RWPE1 (cell line): Measurements from ENCODE around the gene ACTN4.

Source experiments
- CTCF ChIA-PET: fragments of 350-600 bp; sonication (Branson Sonifier 250); formaldehyde crosslinking; extraction: SDS; loops from one replicate; lab custom pipeline; 2021; lab: Yijun Ruan, JAX
- POLR2A ChIA-PET: fragments of 400-600 bp; formaldehyde crosslinking; extraction: SDS; loops from one replicate; lab custom pipeline; 2020; ENCODE audit warnings: antibody characterized with exemption; ENCODE audit not compliant: low non-redundant PET; lab: Yijun Ruan, JAX
- DNase-seq: peaks from one replicate; pipeline ENCODE4 v3.0.0; 2012; ENCODE audit warnings: low spot score
- H3K27ac ChIP-seq: fragments of 450-650 bp; 2 replicates; pipeline ENCODE4 v1.5.1; 2017
- CTCF ChIP-seq: fragments of 450-650 bp; conservative IDR thresholded peaks from 2 replicates; pipeline ENCODE4 v1.5.1; 2017; ENCODE audit warnings: low read depth, mild to moderate bottlenecking

The ACTN4 gene

DNA sequence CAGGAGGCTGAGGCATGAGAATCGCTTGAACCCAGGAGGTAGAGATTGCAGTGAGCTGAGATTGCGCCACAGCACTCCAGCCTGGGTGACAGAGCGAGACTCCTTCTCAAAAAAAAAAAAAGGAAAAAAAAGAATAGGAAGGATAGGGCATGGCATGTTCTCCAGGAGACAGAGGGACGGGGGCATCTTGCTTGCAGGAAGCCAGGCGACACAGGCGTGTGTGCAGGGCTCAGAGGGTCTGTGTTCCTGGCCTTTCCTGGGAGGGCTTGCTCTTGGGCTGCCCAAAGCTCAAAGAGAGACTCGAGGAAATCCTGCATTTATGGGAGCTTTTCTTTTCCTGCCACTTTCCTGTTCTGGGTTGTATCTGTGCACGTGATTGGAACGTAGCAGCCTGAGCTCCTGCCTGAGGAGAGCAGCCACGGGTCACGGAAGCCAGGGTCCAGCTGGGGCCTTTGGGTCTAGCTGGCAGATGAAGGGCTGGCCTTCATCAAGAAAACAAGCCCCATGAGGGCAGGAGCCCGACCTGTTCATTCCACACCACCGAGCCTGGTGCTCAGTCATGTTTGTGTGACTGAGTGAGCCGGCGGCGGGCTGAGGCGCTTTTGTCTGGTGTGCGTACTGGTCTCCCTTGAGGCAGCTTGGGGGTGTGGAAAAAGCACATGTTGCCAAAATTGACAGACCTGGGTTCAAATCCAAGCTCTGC lies 52.3 kb downstream of the ACTN4 start:
- peak overlapping the region; percentile 87 for H3K27ac ChIP-seq
- no peak for TF ChIP-seq CTCF
- POLR2A ChIA-PET, result interaction anchor here (0.6 to 0.7 kb wide), 2 partner anchors 14 to 187 kb away, joined by 4 read pairs; no protein-coding TSS in a partner anchor
- no peak for DNase-seq
- CTCF ChIA-PET, result interaction anchor here (0.6 to 0.9 kb wide), 4 partner anchors 14 to 220 kb away, joined by 3 to 5 read pairs (median 4); no protein-coding TSS in a partner anchor

GRCh38 chr19:38700350-38700901 lies 53.0 kb downstream of the ACTN4 start:
- ChIA-PET POLR2A (no interaction called here), CTCF (interaction anchor here (0.6 kb wide), 1 partner anchor 221 kb away, joined by 4 read pairs; no protein-coding TSS in a partner anchor)
- DNase-seq, result no peak
- TF ChIP-seq CTCF, result no peak
- peak overlapping the region; percentile 87 for H3K27ac ChIP-seq

DNA sequence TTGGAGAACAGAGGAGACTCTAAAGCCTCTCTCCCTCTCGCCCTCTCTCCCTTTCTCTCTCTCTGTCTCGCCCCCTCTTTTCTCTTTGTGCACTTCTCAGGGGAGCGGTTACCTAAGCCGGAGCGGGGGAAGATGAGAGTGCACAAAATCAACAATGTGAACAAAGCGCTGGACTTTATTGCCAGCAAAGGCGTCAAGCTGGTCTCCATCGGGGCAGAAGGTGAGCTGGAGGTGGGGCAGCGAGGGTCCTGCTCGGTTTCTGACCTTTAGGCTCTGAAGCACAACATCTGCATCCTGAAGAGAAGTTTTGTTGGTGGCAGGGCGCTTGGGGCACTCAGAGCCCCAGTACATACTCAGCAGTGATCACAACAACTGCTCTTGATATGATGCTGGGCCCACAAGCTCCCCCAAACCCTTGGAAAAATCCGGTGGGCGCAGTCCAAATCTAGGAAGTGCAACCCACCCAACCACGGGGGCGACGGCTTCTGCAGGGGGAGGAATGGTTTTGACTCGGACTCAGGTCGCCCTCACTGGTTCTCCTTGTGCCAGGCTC lies 53.5 kb downstream of the ACTN4 start:
- ChIA-PET POLR2A (no interaction called here), CTCF (interaction anchor here (1.0 kb wide), 1 partner anchor 64 kb away, joined by 4 read pairs; no protein-coding TSS in a partner anchor)
- peak overlapping the region; percentile 87 for H3K27ac ChIP-seq
- no peak for TF ChIP-seq CTCF
- DNase-seq, result no peak

DNA sequence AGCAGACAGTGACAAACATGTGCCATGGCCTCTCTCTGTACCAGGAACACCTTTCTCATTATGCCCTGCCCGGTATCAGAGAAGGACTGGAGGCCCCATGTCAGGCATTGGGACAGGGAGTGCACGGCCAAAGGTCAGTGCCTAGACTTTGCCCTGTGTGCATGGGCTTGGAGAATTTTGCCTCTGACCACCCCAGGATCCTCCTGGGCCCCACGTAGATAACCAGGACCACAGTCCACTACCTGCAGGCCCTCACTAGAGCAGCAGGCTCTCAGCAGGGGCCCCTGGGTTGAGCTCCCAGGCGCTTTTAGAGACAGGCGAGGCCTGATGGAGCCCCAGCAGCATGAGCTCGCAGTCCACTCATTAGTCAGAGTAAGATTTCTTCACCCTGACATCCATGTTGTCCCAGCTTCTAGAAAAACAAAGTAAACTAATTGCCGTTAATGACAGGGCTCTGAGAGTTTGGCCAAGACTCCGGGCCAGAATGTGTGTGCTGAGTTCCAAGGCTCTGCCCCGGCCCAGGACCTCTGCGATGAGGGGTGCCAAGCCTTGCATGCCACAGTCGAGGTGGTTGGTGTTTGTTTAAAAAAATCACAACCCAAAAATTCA lies 54.1 kb downstream of the ACTN4 start:
- no peak for DNase-seq
- CTCF ChIA-PET, result interaction anchor here (1.0 kb wide), 1 partner anchor 65 kb away, joined by 4 read pairs; no protein-coding TSS in a partner anchor
- no peak for TF ChIP-seq CTCF
- POLR2A ChIA-PET, result no interaction called here
- peak overlapping the region; percentile 87 for H3K27ac ChIP-seq

- peak overlapping the region; percentile 87 for H3K27ac ChIP-seq
- POLR2A ChIA-PET, result no interaction called here
- DNase-seq, result no peak
- CTCF ChIA-PET, result no interaction called here
- no peak for TF ChIP-seq CTCF
Observed at GRCh38 chr19:38702278-38702677, 54.8 kb downstream of the ACTN4 start.

GRCh38 chr19:38703509-38703908 lies 56.1 kb downstream of the ACTN4 start:
- peak overlapping the region; percentile 87 for H3K27ac ChIP-seq
- DNase-seq, result no peak
- CTCF ChIA-PET, result no interaction called here
- TF ChIP-seq CTCF, result no peak
- POLR2A ChIA-PET, result no interaction called here
